Astrocyte (in vitro differentiated cells and primary cell): ENCODE results near the gene SRGAP1.

Source experiments
- CTCF ChIP-seq: IDR thresholded peaks from 2 replicates; pipeline ENCODE4 v1.5.1; 2011; ENCODE audit warnings: low read depth, mild to moderate bottlenecking, inconsistent platforms, low read length, moderate library complexity; ENCODE audit not compliant: insufficient read depth
- EZH2 ChIP-seq: IDR thresholded peaks from 2 replicates; pipeline ENCODE4 v1.6.1; 2012; ENCODE audit warnings: mild to moderate bottlenecking, low read length, inconsistent platforms; ENCODE audit not compliant: insufficient read depth

- TF ChIP-seq CTCF (no peak), EZH2 (no peak)
Measured at GRCh38 chr12:64160021-64160710, 315.7 kb downstream of the SRGAP1 start.
